ENCODE measurements around the gene POLD2. TPM values are rescaled to one million over a fixed set of nuclear protein-coding genes. Genes with fewer than 3 reads are reported as not detected.
A peak's percentile ranks its signal among the peaks of the same experiment; 100 is the strongest.

Gene POLD2
- total RNA-seq, 4 donors from 2014 or later: 33.6 to 71.2 (median 55.9) TPM

GRCh38 chr7:44084701-44085100 lies 38.6 kb downstream of the POLD2 start:
- no peak for DNase-seq (ENCODE audit: extremely low spot score)
- no peak overlapping the region for H3K4me3 ChIP-seq
- TF ChIP-seq POLR2AphosphoS5 (IDR thresholded peaks at IDR 0.05) (no peak), POLR2A (IDR thresholded peaks at IDR 0.05; ENCODE audit: low read depth) (no peak), EP300 (IDR thresholded peaks at IDR 0.05) (no peak), CTCF (IDR thresholded peaks at IDR 0.05) (no peak)
- H3K27ac ChIP-seq (replicated peaks in 1 of 4): peak overlapping the region; percentile 89 to 94 (median 92)
- peaks cover 4 to 12% (median 11%) of the 10 kb centered on the region in 4 donors for H3K36me3 ChIP-seq
- H3K9me3 ChIP-seq: no peaks in the 10 kb centered on the region
- peaks cover 40 to 72% (median 66%) of the 10 kb centered on the region in 4 donors for H3K4me1 ChIP-seq
- WGBS: 71% methylated on average over 4 of the region's 4 CpGs
- H3K27me3 ChIP-seq: no peaks in the 10 kb centered on the region
- intact Hi-C loops (cut with DNase I): loop anchor here (5.0 kb wide), 1 partner anchor 42 kb away; the partner anchor contains the start of gene DBNL

- Histone ChIP-seq H3K27ac (replicated peaks in 1 of 4) (peak overlapping the region; percentile 89 to 94 (median 92)), H3K9me3 (no peaks in the 10 kb centered on the region), H3K4me3 (no peak overlapping the region), H3K4me1 (peaks cover 44 to 72% (median 66%) of the 10 kb centered on the region in 4 donors), H3K27me3 (no peaks in the 10 kb centered on the region), H3K36me3 (peaks cover 11 to 21% (median 21%) of the 10 kb centered on the region in 4 donors)
- intact Hi-C loops (cut with DNase I): loop anchor here (2.0 to 5.0 kb wide), 2 partner anchors 39 to 41 kb away; partner anchors contain the start of genes DBNL and POLD2
- no peak for DNase-seq (ENCODE audit: extremely low spot score)
- TF ChIP-seq POLR2AphosphoS5 (IDR thresholded peaks at IDR 0.05) (no peak), EP300 (IDR thresholded peaks at IDR 0.05) (no peak), POLR2A (IDR thresholded peaks at IDR 0.05; ENCODE audit: low read depth) (no peak), CTCF (IDR thresholded peaks at IDR 0.05) (no peak)
- 97% methylated on average over 3 of the region's 3 CpGs for WGBS
Observed at GRCh38 chr7:44083796-44084195, 39.6 kb downstream of the POLD2 start.

GRCh38 chr7:44082541-44083207 lies 40.7 kb downstream of the POLD2 start:
- H3K4me1 ChIP-seq: peaks cover 41 to 71% (median 61%) of the 10 kb centered on the region in 4 donors
- intact Hi-C loops (cut with DNase I): loop anchor here (2.0 to 5.0 kb wide), 2 partner anchors 40 kb away; partner anchors contain the start of genes DBNL and POLD2
- DNase-seq (ENCODE audit: extremely low spot score): peak; percentile 99

GRCh38 chr7:44081266-44081748 lies 42.0 kb downstream of the POLD2 start:
- no peaks in the 10 kb centered on the region for H3K9me3 ChIP-seq
- H3K36me3 ChIP-seq: peaks cover 33 to 46% (median 45%) of the 10 kb centered on the region in 4 donors
- DNase-seq (ENCODE audit: extremely low spot score): no peak
- intact Hi-C loops (cut with DNase I): loop anchor here (5.0 kb wide), 1 partner anchor 39 kb away; the partner anchor contains the start of gene DBNL
- WGBS: 63% methylated on average over 9 of the region's 9 CpGs
- TF ChIP-seq EP300 (IDR thresholded peaks at IDR 0.05) (no peak), CTCF (IDR thresholded peaks at IDR 0.05) (no peak), POLR2AphosphoS5 (IDR thresholded peaks at IDR 0.05) (no peak), POLR2A (IDR thresholded peaks at IDR 0.05; ENCODE audit: low read depth) (no peak)
- H3K4me3 ChIP-seq: peak overlapping the region; percentile 78 to 94 (median 85)
- peak overlapping the region; percentile 89 to 94 (median 92) for H3K27ac ChIP-seq (replicated peaks in 1 of 4)
- no peaks in the 10 kb centered on the region for H3K27me3 ChIP-seq
- peaks cover 39 to 69% (median 52%) of the 10 kb centered on the region in 4 donors for H3K4me1 ChIP-seq

More at GRCh38 chr7:44082541-44083207, 40.7 kb downstream of the POLD2 start:
- WGBS: under 1% methylated on average over 31 of the region's 54 CpGs
- peak overlapping the region; percentile 78 to 94 (median 85) for H3K4me3 ChIP-seq
- no peaks in the 10 kb centered on the region for H3K9me3 ChIP-seq
- peak overlapping the region; percentile 89 to 94 (median 92) for H3K27ac ChIP-seq (replicated peaks in 1 of 4)
- TF ChIP-seq POLR2A (IDR thresholded peaks at IDR 0.05; ENCODE audit: low read depth) (peak; percentile 69), CTCF (IDR thresholded peaks at IDR 0.05) (peak in 1 of 3 experiments; percentile 2), EP300 (IDR thresholded peaks at IDR 0.05) (no peak), POLR2AphosphoS5 (IDR thresholded peaks at IDR 0.05) (peak; percentile 77 to 79)
- H3K36me3 ChIP-seq: peaks cover 22 to 32% (median 32%) of the 10 kb centered on the region in 4 donors
- no peaks in the 10 kb centered on the region for H3K27me3 ChIP-seq
